GM19467 (cell line): ENCODE data around the gene CNTLN.
A peak's percentile ranks its signal among the peaks of the same experiment; 100 is the strongest.
"Not testable (repeated sequence)": the region's sequence is repeated elsewhere in the genome, so short reads cannot be mapped to it uniquely, and the experiment has no call there.

Experiments
- ATAC-seq: cut with Tn5 transposase; IDR thresholded peaks from one replicate; pipeline ENCODE4 v1.9.1; 2021; ENCODE audit warnings: mild to moderate bottlenecking, moderate library complexity; ENCODE audit not compliant: unreplicated experiment

The CNTLN gene

GRCh38 chr9:17486396-17486795 lies 351.6 kb downstream of the CNTLN start:
- no peak for ATAC-seq

GRCh38 chr9:17487467-17487866 lies 352.6 kb downstream of the CNTLN start:
- no peak for ATAC-seq

- no peak for ATAC-seq
Observed at GRCh38 chr9:17488662-17489061, 353.8 kb downstream of the CNTLN start.

- no peak for ATAC-seq
Observed at GRCh38 chr9:17490110-17490509, 355.3 kb downstream of the CNTLN start.

GRCh38 chr9:17491780-17492179 lies 356.9 kb downstream of the CNTLN start:
- no peak for ATAC-seq

GRCh38 chr9:17503196-17503595 lies 368.4 kb downstream of the CNTLN start:
- ATAC-seq = no peak

- ATAC-seq = no peak
Observed at GRCh38 chr9:17509151-17509550, 374.3 kb downstream of the CNTLN start.

- no peak for ATAC-seq
Observed at GRCh38 chr9:17509701-17510100, 374.9 kb downstream of the CNTLN start.

GRCh38 chr9:17519761-17520160 lies 384.9 kb downstream of the CNTLN start:
- ATAC-seq = no peak

GRCh38 chr9:17520268-17521064 lies 385.6 kb downstream of the CNTLN start:
- ATAC-seq = no peak

- no peak for ATAC-seq
Observed at GRCh38 chr9:17521100-17521855, 386.4 kb downstream of the CNTLN start.

GRCh38 chr9:17526726-17527125 lies 391.9 kb downstream of the CNTLN start:
- not testable (repeated sequence) for ATAC-seq

- ATAC-seq = no peak
Observed at GRCh38 chr9:17528859-17529258, 394.0 kb downstream of the CNTLN start.

- peak; percentile 94 for ATAC-seq
Observed at GRCh38 chr9:17531642-17532254, 396.9 kb downstream of the CNTLN start.

- no peak for ATAC-seq
Observed at GRCh38 chr9:17532461-17532860, 397.6 kb downstream of the CNTLN start.

GRCh38 chr9:17535176-17535575 lies 400.3 kb downstream of the CNTLN start:
- ATAC-seq = no peak

GRCh38 chr9:17536027-17536426 lies 401.2 kb downstream of the CNTLN start:
- ATAC-seq = no peak

- ATAC-seq = no peak
Observed at GRCh38 chr9:17551023-17551422, 416.2 kb downstream of the CNTLN start.
